RWPE2 (cell line): Measurements from ENCODE around the gene SMCO3.

ENCODE experiments used
- ATAC-seq: fragments of 200-7000 bp; cut with Tn5 transposase; 3 replicates; pipeline ENCODE4 v1.9.1; 2021; ENCODE audit warnings: low read depth
- DNase-seq: peaks from one replicate; pipeline ENCODE4 v3.0.0-alpha.2; 2020; ENCODE audit warnings: low spot score
- H3K27ac ChIP-seq: fragments of 450-650 bp; 2 replicates; pipeline ENCODE4 v1.5.1; 2017; ENCODE audit warnings: mild to moderate bottlenecking; ENCODE audit not compliant: poor library complexity, severe bottlenecking
- H3K27me3 ChIP-seq: fragments of 250-450 bp; sonication (Bioruptor Pico); 2 replicates; pipeline ENCODE4 v1.5.1; 2021; ENCODE audit warnings: mild to moderate bottlenecking, moderate library complexity; ENCODE audit not compliant: insufficient read depth, poor library complexity, severe bottlenecking
- H3K36me3 ChIP-seq: fragments of 250-450 bp; sonication (Bioruptor Pico); 2 replicates; pipeline ENCODE4 v1.5.1; 2020; ENCODE audit warnings: low read depth, mild to moderate bottlenecking, moderate library complexity
- H3K4me1 ChIP-seq: fragments of 250-450 bp; sonication (Bioruptor Pico); 2 replicates; pipeline ENCODE4 v1.5.1; 2021; ENCODE audit warnings: mild to moderate bottlenecking, moderate library complexity; ENCODE audit not compliant: insufficient read depth, poor library complexity, severe bottlenecking
- H3K4me3 ChIP-seq: fragments of 250-450 bp; sonication (Bioruptor Pico); 2 replicates; pipeline ENCODE4 v1.5.1; 2021; ENCODE audit warnings: mild to moderate bottlenecking, moderate library complexity; ENCODE audit not compliant: severe bottlenecking
- H3K9me3 ChIP-seq: fragments of 250-450 bp; sonication (Bioruptor Pico); 2 replicates; pipeline ENCODE4 v1.5.1; 2021; ENCODE audit warnings: mild to moderate bottlenecking, moderate library complexity; ENCODE audit not compliant: severe bottlenecking
- TF ChIP-seq, protein P1 (sequence below): fragments of 450-650 bp; IDR thresholded peaks from one replicate; pipeline ENCODE4 v1.5.1; 2017; ENCODE audit warnings: mild to moderate bottlenecking, moderate library complexity; ENCODE audit not compliant: poor library complexity, severe bottlenecking

SMCO3 gene

GRCh38 chr12:14841761-14842160, 27.8 kb upstream of the SMCO3 start:
- peak; percentile 61; the same call in 2 of the 3 replicates for ATAC-seq
- Histone ChIP-seq H3K27me3 (no peaks in the 10 kb centered on the region), H3K27ac (no peak overlapping the region), H3K4me1 (peaks cover 8% of the 10 kb centered on the region), H3K9me3 (no peaks in the 10 kb centered on the region), H3K4me3 (no peak overlapping the region), H3K36me3 (no peaks in the 10 kb centered on the region)
- DNase-seq = no peak
- TF ChIP-seq, protein P1, sequence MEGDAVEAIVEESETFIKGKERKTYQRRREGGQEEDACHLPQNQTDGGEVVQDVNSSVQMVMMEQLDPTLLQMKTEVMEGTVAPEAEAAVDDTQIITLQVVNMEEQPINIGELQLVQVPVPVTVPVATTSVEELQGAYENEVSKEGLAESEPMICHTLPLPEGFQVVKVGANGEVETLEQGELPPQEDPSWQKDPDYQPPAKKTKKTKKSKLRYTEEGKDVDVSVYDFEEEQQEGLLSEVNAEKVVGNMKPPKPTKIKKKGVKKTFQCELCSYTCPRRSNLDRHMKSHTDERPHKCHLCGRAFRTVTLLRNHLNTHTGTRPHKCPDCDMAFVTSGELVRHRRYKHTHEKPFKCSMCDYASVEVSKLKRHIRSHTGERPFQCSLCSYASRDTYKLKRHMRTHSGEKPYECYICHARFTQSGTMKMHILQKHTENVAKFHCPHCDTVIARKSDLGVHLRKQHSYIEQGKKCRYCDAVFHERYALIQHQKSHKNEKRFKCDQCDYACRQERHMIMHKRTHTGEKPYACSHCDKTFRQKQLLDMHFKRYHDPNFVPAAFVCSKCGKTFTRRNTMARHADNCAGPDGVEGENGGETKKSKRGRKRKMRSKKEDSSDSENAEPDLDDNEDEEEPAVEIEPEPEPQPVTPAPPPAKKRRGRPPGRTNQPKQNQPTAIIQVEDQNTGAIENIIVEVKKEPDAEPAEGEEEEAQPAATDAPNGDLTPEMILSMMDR = no peak

DNA sequence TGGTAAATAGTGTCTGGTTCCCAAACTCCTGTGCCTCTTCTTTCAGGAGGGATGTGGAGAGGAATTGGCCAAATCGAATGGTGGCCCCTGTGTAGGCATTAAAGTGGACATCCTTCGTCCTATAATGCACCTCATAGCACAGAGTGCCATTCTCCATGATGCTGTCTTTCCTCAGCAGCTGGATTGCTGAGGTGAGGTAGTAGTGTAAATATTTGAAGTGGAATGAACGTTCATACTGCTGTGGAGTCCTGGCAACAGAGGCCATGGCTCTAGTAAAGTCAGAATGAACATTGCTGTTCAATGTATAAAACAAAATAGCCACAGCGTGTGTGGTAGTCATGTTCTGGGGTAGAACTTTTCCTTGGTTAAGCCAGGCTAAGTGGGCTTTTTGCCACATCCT, 26.6 kb upstream of the SMCO3 start:
- DNase-seq (no peak), ATAC-seq (no peak)
- Histone ChIP-seq H3K4me3 (no peak overlapping the region), H3K27me3 (no peaks in the 10 kb centered on the region), H3K36me3 (no peaks in the 10 kb centered on the region), H3K9me3 (no peaks in the 10 kb centered on the region), H3K27ac (no peak overlapping the region), H3K4me1 (peaks cover 18% of the 10 kb centered on the region)
- TF ChIP-seq, protein P1 = no peak

DNA sequence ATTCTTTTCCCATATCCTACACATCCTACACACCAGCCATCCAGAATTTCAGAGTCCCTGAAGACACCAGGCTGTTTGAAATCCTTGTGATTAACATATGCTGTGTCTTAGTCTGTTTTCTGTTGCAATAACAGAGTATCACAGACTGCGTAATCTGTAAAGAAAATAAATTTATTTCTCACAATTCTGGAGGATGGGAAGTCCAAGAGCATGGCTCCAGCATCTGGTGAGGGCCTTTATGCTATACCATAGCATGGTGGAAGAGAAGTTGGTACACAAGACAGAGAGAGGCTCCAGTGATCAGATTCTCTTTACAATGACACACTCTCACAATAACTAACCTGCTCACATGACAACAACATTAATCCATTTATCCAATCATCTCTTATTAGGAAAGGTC, 25.3 kb upstream of the SMCO3 start:
- Histone ChIP-seq H3K36me3 (no peaks in the 10 kb centered on the region), H3K4me3 (no peak overlapping the region), H3K4me1 (peaks cover 18% of the 10 kb centered on the region), H3K9me3 (no peaks in the 10 kb centered on the region), H3K27me3 (no peaks in the 10 kb centered on the region), H3K27ac (no peak overlapping the region)
- no peak for DNase-seq
- ATAC-seq = no peak
- TF ChIP-seq, protein P1 = no peak

- DNase-seq = no peak
- H3K27ac ChIP-seq = peak overlapping the region; percentile 80
These were observed 22.6 kb upstream of the SMCO3 start for GRCh38 chr12:14836336-14837210.

More at GRCh38 chr12:14836336-14837210, 22.6 kb upstream of the SMCO3 start:
- Histone ChIP-seq H3K27me3 (no peaks in the 10 kb centered on the region), H3K9me3 (no peaks in the 10 kb centered on the region), H3K36me3 (no peaks in the 10 kb centered on the region), H3K4me3 (no peak overlapping the region), H3K4me1 (peaks cover 18% of the 10 kb centered on the region)
- ATAC-seq = peak; percentile 97
- TF ChIP-seq, protein P1 = no peak
